B cell (primary cell): Measurements from ENCODE around the gene GRK6. TPM values are rescaled to one million over a fixed set of nuclear protein-coding genes. Genes with fewer than 3 reads are reported as not detected.
A peak's percentile ranks its signal among the peaks of the same experiment; 100 is the strongest.

Source experiments
- ATAC-seq: fragments of 200-7000 bp; cut with Tn5 transposase; one replicate; pipeline ENCODE4 v1.10.0; 2021; ENCODE audit warnings: low read depth, mild to moderate bottlenecking, moderate number of reproducible peaks, moderate library complexity
- CTCF ChIA-PET: fragments of 350-600 bp; sonication (Branson Sonifier 250); formaldehyde crosslinking; loops from one replicate; lab custom pipeline; 2021; ENCODE audit warnings: antibody characterized with exemption, inconsistent platforms; lab: Charles Lee
- POLR2A ChIA-PET: fragments of 350-600 bp; sonication (Branson Sonifier 250); formaldehyde crosslinking; loops from one replicate; lab custom pipeline; 2021; ENCODE audit warnings: antibody characterized with exemption; lab: Charles Lee
- DNase-seq: peaks from one replicate; pipeline ENCODE4 v3.0.0; 2013
- H2AFZ ChIP-seq: 2 replicates; pipeline ENCODE4 v1.6.1; 2012; ENCODE audit warnings: mild to moderate bottlenecking, low read depth, low read length; ENCODE audit not compliant: insufficient read depth, poor library complexity, severe bottlenecking
- H3K27ac ChIP-seq, 2 donors: 1 replicate in 1 of 2; 2 replicates in 1 of 2; pipeline ENCODE4 v1.5.1; 2012 to 2013; ENCODE audit warnings: low read length in 2 of 2, mild to moderate bottlenecking in 2 of 2, moderate library complexity in 1 of 2
- H3K27me3 ChIP-seq, 4 experiments: fragments of 200-600 bp in 1 of 4; sonication (generic) in 1 of 4; replicated peaks in 1 of 4; 1 replicate in 2 of 4; 2 replicates in 2 of 4; pipeline versions ENCODE4 v1.6.1 to v1.7.0; 2013 to 2016; ENCODE audit warnings: low read length in 3 of 4, mild to moderate bottlenecking in 2 of 4, mixed read lengths in 1 of 4, moderate library complexity in 1 of 4; ENCODE audit not compliant: insufficient read depth in 4 of 4, control insufficient read depth in 3 of 4; ENCODE audit errors: control extremely low read depth in 1 of 4
- H3K36me3 ChIP-seq, 2 experiments: replicated peaks in 1 of 2; 1 replicate in 1 of 2; 2 replicates in 1 of 2; pipeline versions ENCODE4 v1.6.1 to v1.7.1; 2013; ENCODE audit warnings: low read length in 1 of 2; ENCODE audit not compliant: insufficient read depth in 2 of 2, control insufficient read depth in 1 of 2; ENCODE audit errors: control extremely low read depth in 1 of 2, extremely low read depth in 1 of 2
- H3K4me1 ChIP-seq, 2 donors: fragments of 200-600 bp in 1 of 2; sonication (generic) in 1 of 2; 1 replicate in 1 of 2; 2 replicates in 1 of 2; pipeline versions ENCODE4 v1.5.1 to v1.6.1; 2013 to 2017; ENCODE audit warnings: low read length in 2 of 2; ENCODE audit not compliant: control insufficient read depth in 2 of 2, insufficient read depth in 2 of 2
- H3K4me2 ChIP-seq: replicated peaks from 2 replicates; pipeline ENCODE3; 2012; ENCODE audit warnings: mild to moderate bottlenecking, low read depth, low read length; ENCODE audit not compliant: poor library complexity, severe bottlenecking
- H3K4me3 ChIP-seq, 5 experiments: fragments of 200-600 bp in 1 of 5; sonication (generic) in 1 of 5; 1 replicate in 3 of 5; 2 replicates in 2 of 5; pipeline versions ENCODE4 v1.5.1 to v1.7.0; 2011 to 2016; ENCODE audit warnings: low read length in 4 of 5, mild to moderate bottlenecking in 4 of 5, low read depth in 2 of 5, control low read depth in 1 of 5, moderate library complexity in 1 of 5; ENCODE audit not compliant: insufficient read depth in 1 of 5; ENCODE audit errors: control extremely low read depth in 1 of 5, extremely low read depth in 1 of 5
- H3K79me2 ChIP-seq: fragments of 200-600 bp; sonication (generic); one replicate; pipeline ENCODE4 v1.6.0; 2016; ENCODE audit warnings: low read length; ENCODE audit not compliant: control insufficient read depth, insufficient read depth
- H3K9ac ChIP-seq: fragments of 200-600 bp; sonication (generic); 2 replicates; pipeline ENCODE4 v1.6.1; 2017; ENCODE audit warnings: mild to moderate bottlenecking, low read length, moderate library complexity
- H3K9me3 ChIP-seq, 3 donors: one replicate each; pipeline versions ENCODE4 v1.6.1 to v1.7.1; 2013; ENCODE audit warnings: low read length in 2 of 3; ENCODE audit not compliant: control insufficient read depth in 2 of 3, insufficient read depth in 1 of 3; ENCODE audit errors: control extremely low read depth in 1 of 3
- H4K20me1 ChIP-seq: 2 replicates; pipeline ENCODE4 v1.6.0; 2012; ENCODE audit warnings: mild to moderate bottlenecking, low read length; ENCODE audit not compliant: insufficient read depth, control insufficient read depth, poor library complexity, severe bottlenecking
- H3K27ac Mint-ChIP-seq: one replicate; pipeline ENCODE4 v1.8.0; 2021; ENCODE audit warnings: mixed read lengths
- H3K27me3 Mint-ChIP-seq: one replicate; pipeline ENCODE4 v1.8.0; 2021; ENCODE audit warnings: mixed read lengths
- H3K4me1 Mint-ChIP-seq: one replicate; pipeline ENCODE4 v1.8.0; 2021; ENCODE audit warnings: mixed read lengths
- H3K4me3 Mint-ChIP-seq: one replicate; pipeline ENCODE4 v1.8.0; 2021; ENCODE audit warnings: mixed read lengths
- H3K9me3 Mint-ChIP-seq: one replicate; pipeline ENCODE4 v1.8.0; 2022; ENCODE audit warnings: mixed read lengths; ENCODE audit not compliant: insufficient read depth
- CTCF ChIP-seq: fragments of 200-600 bp; IDR thresholded peaks from one replicate; pipeline ENCODE4 v1.8.0; 2022; ENCODE audit warnings: antibody characterized with exemption, mild to moderate bottlenecking
- EZH2 ChIP-seq: IDR thresholded peaks from 2 replicates; pipeline ENCODE4 v1.6.1; 2012; ENCODE audit warnings: borderline replicate concordance, low read depth, mild to moderate bottlenecking, moderate library complexity, low read length; ENCODE audit not compliant: insufficient read depth, poor library complexity, severe bottlenecking
- WGBS: methylation state at CpG from one replicate; pipeline ENCODE4 v1.1.5; 2013; ENCODE audit warnings: missing lambda C conversion rate; ENCODE audit not compliant: insufficient coverage; 5-methylcytosine and 5-hydroxymethylcytosine counted together
- intact Hi-C: fragments of 100-400 bp; cut with micrococcal nuclease; formaldehyde crosslinking; loops from one replicate; pipeline ENCODE4 v1.10.0; 2022
- polyA plus RNA-seq: library from polyadenylated mRNA; depleted of rRNA; stranded (reverse); fragments of >200 nt; gene quantifications from 2 replicates; pipeline ENCODE4 v1.2.3, GENCODE V29; 2012
- total RNA-seq, 2 donors: library from RNA; stranded (reverse); fragments of 120-200 nt in 1 of 2; gene quantifications; 1 replicate in 1 of 2; 2 replicates in 1 of 2; pipeline versions ENCODE4 v1.2.3 to v1.2.4, GENCODE V29; 2013 to 2022

The GRK6 gene
- total and polyA plus RNA-seq, 2 donors (not counting 1 experiment from before 2014, with no cell fraction given) = 155 to 173 TPM

- peaks cover 46% of the 10 kb centered on the region for H4K20me1 ChIP-seq
- H3K27me3 ChIP-seq = peaks cover 0 to 14% (median 0%) of the 10 kb centered on the region in 4 experiments
- peak overlapping the region; percentile 93 for H3K4me2 ChIP-seq
- peak; percentile 29 for ATAC-seq
- H3K4me3 ChIP-seq = peak overlapping the region in 3 of 5 experiments; percentile 49 to 66 (median 60)
- H3K27me3 Mint-ChIP-seq = no peaks in the 10 kb centered on the region
- no peaks in the 10 kb centered on the region for H3K9me3 ChIP-seq
- no peaks in the 10 kb centered on the region for H3K9me3 Mint-ChIP-seq
- DNase-seq = peak; percentile 82
- H3K27ac Mint-ChIP-seq = no peak overlapping the region
- POLR2A ChIA-PET = interaction anchor here (0.5 to 10.8 kb wide), 8 partner anchors 8 to 698 kb away, joined by 3 to 103 read pairs (median 8); partner anchors contain the start of gene GRK6
- H3K4me1 ChIP-seq = peaks cover 34 to 50% of the 10 kb centered on the region in 2 donors
- 0% methylated on average over 15 of the region's 52 CpGs for WGBS
- intact Hi-C loops = loop anchor here (2.0 kb wide), 1 partner anchor 42 kb away; no protein-coding TSS in a partner anchor
- H3K36me3 ChIP-seq = peaks cover 0 to 10% of the 10 kb centered on the region in 2 experiments
- H3K9ac ChIP-seq = peak overlapping the region; percentile 72
- H3K27ac ChIP-seq = peak overlapping the region in 1 of 2 donors; percentile 75
- CTCF ChIA-PET = interaction anchor here (1.3 to 21.3 kb wide), 5 partner anchors 8 to 57 kb away, joined by 3 to 628 read pairs (median 62); partner anchors contain the start of genes F12, GRK6 and PFN3
- H2AFZ ChIP-seq = no peak overlapping the region
- H3K4me1 Mint-ChIP-seq = peaks cover 52% of the 10 kb centered on the region
- TF ChIP-seq CTCF (no peak), EZH2 (no peak)
- peaks cover 10% of the 10 kb centered on the region for H3K79me2 ChIP-seq
- peak overlapping the region; percentile 82 for H3K4me3 Mint-ChIP-seq
Observed at GRCh38 chr5:177447066-177447610, 20.7 kb downstream of the GRK6 start.
